GM18507 (cell line): ENCODE data around the gene MDGA2.
"Not testable (repeated sequence)": the region's sequence is repeated elsewhere in the genome, so short reads cannot be mapped to it uniquely, and the experiment has no call there.

Experiments used
- DNase-seq: peaks from one replicate; pipeline ENCODE4 v3.0.0; 2011; ENCODE audit warnings: low read depth; ENCODE audit not compliant: insufficient read length; ENCODE audit errors: extremely low spot score
- FAIRE-seq: peaks from 2 replicates; lab custom pipeline; 2011; peaks lifted over from hg19 to GRCh38; lab: Jason Lieb, UNC

Gene MDGA2

DNA sequence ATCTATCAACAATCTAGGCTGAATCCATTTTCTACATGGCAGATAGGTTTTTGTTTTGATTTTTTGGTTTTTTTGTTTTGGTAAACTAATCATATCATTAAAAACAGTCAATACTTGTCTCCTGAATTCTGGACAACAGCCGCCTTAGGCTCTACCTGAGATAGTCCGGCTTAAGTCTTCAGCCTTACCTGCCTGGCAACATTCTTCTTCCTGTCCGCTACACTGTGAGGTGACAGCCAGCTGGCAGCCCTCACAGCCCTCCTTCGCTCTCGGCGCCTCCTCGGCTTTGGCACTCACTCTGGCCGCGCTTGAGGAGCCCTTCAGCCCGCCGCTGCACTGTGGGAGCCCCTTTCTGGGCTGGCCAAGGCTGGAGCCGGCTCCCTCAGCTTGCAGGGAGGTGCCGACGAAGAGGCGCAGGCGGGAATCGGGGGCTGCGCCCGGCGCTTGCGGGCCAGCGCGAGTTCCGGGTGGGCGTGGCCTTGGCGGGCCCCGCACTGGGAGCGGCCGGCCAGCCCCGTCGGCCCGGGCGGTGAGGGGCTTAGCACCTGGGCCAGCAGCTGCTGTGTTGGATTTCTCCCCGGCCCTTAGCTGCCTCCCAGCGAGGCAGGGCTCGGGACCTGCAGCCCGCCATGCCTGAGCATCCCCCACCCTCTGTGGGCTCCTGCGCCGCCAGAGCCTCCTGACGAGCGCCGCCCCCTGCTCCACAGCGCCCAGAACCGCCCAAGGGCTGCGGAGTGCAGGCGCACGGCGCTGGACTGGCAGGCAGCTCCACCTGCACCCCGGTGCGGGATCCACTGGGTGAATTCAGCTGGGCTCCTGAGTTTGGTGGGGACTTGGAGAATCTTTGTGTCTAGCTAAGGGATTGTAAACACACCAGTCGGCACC is 49.0 kb downstream of the MDGA2 start:
- FAIRE-seq (no peak), DNase-seq (no peak)

GRCh38 chr14:47624126-47624525 is 51.3 kb downstream of the MDGA2 start:
- not testable (repeated sequence) for FAIRE-seq, DNase-seq

- FAIRE-seq (no peak), DNase-seq (no peak)
These were observed 56.0 kb downstream of the MDGA2 start for GRCh38 chr14:47619392-47619791.

DNA sequence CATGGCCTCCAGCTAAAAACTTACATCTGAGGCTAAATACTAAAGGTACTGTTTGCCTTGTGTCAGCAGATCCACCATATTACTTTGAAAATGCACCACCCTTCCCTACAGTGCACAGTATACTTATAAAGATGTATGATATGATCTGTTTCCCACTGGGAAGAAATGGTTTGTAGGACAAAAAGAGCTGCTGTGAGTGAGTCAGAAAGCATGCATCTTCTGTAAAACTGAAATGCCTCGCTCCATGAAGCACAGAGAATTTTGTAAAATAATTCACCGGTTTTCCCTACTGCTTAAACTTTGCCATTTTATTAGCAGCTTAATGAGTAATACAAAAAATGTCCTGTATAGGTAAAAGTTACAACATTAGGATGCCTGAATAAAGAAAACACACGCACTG is 68.8 kb downstream of the MDGA2 start:
- DNase-seq (no peak), FAIRE-seq (no peak)

GRCh38 chr14:47596860-47597259 is 78.5 kb downstream of the MDGA2 start:
- FAIRE-seq = no peak
- DNase-seq = no peak

GRCh38 chr14:47596232-47596631 is 79.2 kb downstream of the MDGA2 start:
- no peak for FAIRE-seq

DNA sequence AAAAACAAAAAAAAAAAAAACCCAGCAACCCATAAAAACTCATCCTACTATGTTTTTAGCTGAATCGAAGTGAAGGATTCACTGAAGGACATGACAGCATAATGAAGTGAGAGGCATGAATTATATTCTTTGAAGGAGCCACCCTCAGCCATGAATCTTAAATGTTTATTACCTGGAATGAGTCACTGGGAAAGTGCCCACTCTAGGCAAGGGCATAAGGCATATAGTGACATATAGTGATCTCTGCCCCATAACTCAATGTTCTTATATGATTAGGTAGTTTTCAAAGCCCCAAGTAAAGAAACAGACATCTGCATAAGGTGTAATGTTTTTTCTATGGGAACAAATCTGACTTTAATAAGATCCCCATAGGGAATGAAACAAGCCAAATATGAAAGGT is 79.9 kb downstream of the MDGA2 start:
- no peak for DNase-seq
- no peak for FAIRE-seq

More at GRCh38 chr14:47596232-47596631, 79.2 kb downstream of the MDGA2 start:
- DNase-seq = no peak

GRCh38 chr14:47590767-47591495 is 84.5 kb downstream of the MDGA2 start:
- FAIRE-seq (no peak), DNase-seq (no peak)

GRCh38 chr14:47585447-47585846 is 90.0 kb downstream of the MDGA2 start:
- DNase-seq (no peak), FAIRE-seq (no peak)

DNA sequence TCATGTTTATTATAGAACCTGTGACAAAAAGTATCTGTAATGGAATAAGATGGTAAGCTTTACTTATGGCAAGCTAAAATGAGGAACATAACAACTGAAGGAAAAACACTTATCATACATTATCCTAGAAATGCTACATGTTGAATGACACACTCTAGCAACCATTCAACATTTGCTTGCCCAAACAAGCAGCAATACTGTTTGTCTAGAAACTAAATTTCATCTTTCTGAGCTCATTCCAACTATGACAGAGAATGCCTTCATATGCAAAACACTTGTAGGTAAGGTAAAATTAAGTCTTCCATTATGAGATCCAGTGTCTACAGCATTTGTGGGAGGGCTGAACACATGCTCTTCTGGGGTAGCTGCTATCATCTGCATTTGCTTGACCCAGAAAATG is 108.1 kb downstream of the MDGA2 start:
- no peak for FAIRE-seq
- no peak for DNase-seq

GRCh38 chr14:47557894-47558293 is 117.5 kb downstream of the MDGA2 start:
- no peak for FAIRE-seq
- DNase-seq = no peak

GRCh38 chr14:47555333-47555732 is 120.1 kb downstream of the MDGA2 start:
- FAIRE-seq (no peak), DNase-seq (no peak)

DNA sequence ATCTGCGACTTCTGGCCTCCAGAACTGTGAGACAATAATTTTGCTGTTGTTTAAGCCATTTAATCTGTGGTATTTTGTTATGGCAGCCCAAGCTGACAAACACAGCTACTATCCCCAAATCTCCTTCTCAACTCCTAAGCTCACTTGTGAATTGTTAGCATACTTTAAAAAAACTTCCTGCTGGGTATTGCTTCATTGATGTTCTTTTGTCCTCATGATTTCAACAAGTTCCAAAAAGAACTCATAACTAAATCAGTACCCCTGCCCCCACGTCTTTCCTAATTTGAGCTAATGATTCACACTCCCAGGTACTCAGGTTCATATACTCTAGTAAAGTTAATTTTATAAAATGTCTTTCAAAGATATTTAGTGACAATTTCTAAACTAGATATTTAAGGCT is 125.5 kb downstream of the MDGA2 start:
- no peak for FAIRE-seq
- DNase-seq = no peak

DNA sequence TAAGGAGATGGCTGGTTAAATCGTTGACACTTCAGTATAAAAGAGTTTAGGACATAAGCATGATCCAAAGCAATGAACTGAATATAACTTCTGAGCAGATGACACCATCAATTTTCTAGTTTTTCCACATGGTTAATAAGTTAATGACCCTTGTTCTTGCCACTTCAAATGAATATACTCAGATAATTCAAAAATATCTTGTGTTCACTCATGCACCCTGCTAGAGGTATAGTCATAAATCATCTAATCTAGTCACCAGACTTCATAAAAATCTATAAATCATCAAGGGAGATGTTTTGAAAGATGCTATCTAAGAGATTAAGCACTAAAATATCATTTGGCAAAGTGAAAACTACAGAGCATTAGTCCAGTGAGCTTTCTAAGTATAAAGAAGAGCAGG is 131.9 kb downstream of the MDGA2 start:
- no peak for FAIRE-seq
- DNase-seq = no peak

DNA sequence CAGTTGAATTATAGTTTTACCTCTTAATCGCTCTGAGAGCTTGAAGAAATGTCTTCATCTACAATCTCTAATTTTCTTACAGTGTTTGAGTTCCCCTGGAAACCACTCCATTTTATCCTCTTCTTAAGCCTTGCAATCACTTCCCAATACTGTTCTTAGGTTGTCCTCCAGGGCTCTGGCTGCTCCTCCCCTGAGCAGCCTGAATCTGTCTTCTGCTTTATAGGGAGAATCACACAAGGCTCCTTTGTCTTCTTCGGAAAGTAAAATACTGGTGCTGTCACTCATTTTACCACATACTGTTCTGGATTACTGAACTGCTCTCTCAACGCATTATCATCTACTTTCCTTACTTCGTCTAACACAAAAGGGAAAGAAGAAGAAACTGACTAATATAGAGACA is 133.7 kb downstream of the MDGA2 start:
- FAIRE-seq (no peak), DNase-seq (no peak)

DNA sequence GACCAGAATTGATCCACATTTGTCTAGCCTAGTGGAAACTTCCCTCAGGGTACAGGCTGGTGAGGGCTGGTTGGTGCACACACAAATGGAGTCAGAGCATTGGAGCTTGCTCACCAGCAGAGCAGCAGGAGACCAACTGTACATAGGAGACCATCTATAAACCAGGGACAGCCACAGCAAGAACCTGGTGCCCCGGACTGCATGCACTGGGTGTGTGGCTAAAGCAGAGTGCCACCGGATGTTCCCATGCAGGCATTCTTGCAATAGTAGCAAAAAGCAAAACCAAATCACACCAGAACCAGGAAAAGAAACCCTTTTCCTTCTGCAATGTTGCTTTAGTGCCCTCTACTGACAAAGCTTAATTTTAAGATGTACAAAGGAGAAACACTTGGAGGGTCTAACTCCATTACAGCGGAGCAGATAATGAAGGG is 136.4 kb downstream of the MDGA2 start:
- FAIRE-seq (no peak), DNase-seq (no peak)

- no peak for FAIRE-seq
These were observed 139.1 kb downstream of the MDGA2 start for GRCh38 chr14:47536341-47536740.

GRCh38 chr14:47526591-47527244 is 148.7 kb downstream of the MDGA2 start:
- FAIRE-seq (no peak), DNase-seq (no peak)

More at GRCh38 chr14:47536341-47536740, 139.1 kb downstream of the MDGA2 start:
- no peak for DNase-seq

- DNase-seq (no peak), FAIRE-seq (no peak)
These were observed 150.9 kb downstream of the MDGA2 start for GRCh38 chr14:47524524-47524923.

GRCh38 chr14:47520382-47520781 is 155.0 kb downstream of the MDGA2 start:
- FAIRE-seq (no peak), DNase-seq (no peak)
